Retinal pigment epithelial cell (primary cell): ENCODE results near the gene LRRK1.

Experiments
- DNase-seq: peaks from one replicate; pipeline ENCODE4 v3.0.0-alpha.2; 2010; ENCODE audit warnings: low read depth
- H3K4me3 ChIP-seq: 2 replicates; pipeline ENCODE4 v1.5.1; 2011; ENCODE audit warnings: mild to moderate bottlenecking, low read length, control low read depth, moderate library complexity
- TF ChIP-seq, protein P1 (sequence below): conservative IDR thresholded peaks from 2 replicates; pipeline ENCODE4 v1.5.1; 2011; ENCODE audit warnings: low read depth, low read length, control low read depth, inconsistent platforms

Gene LRRK1

DNA sequence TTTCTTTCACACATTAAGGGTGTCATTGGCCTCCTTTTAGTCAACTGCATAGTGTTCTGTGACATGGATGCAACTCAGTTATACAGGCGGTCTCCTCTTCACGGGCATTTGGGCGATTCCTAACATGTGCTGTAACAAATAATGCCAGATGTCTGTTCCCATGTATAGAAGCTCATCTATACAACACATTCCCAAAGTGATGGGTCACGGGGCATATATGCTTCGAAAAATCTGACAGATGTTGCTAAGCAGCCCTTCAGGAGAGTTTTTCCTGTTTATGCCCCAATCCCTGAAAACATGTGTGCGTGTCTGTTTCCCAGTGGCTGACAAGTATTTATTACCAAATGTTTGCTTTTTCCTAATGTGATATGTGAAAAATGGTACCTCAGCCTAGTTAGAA lies 25.8 kb downstream of the LRRK1 start:
- TF ChIP-seq, protein P1, sequence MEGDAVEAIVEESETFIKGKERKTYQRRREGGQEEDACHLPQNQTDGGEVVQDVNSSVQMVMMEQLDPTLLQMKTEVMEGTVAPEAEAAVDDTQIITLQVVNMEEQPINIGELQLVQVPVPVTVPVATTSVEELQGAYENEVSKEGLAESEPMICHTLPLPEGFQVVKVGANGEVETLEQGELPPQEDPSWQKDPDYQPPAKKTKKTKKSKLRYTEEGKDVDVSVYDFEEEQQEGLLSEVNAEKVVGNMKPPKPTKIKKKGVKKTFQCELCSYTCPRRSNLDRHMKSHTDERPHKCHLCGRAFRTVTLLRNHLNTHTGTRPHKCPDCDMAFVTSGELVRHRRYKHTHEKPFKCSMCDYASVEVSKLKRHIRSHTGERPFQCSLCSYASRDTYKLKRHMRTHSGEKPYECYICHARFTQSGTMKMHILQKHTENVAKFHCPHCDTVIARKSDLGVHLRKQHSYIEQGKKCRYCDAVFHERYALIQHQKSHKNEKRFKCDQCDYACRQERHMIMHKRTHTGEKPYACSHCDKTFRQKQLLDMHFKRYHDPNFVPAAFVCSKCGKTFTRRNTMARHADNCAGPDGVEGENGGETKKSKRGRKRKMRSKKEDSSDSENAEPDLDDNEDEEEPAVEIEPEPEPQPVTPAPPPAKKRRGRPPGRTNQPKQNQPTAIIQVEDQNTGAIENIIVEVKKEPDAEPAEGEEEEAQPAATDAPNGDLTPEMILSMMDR = no peak
- DNase-seq = no peak
- no peak overlapping the region for H3K4me3 ChIP-seq

DNA sequence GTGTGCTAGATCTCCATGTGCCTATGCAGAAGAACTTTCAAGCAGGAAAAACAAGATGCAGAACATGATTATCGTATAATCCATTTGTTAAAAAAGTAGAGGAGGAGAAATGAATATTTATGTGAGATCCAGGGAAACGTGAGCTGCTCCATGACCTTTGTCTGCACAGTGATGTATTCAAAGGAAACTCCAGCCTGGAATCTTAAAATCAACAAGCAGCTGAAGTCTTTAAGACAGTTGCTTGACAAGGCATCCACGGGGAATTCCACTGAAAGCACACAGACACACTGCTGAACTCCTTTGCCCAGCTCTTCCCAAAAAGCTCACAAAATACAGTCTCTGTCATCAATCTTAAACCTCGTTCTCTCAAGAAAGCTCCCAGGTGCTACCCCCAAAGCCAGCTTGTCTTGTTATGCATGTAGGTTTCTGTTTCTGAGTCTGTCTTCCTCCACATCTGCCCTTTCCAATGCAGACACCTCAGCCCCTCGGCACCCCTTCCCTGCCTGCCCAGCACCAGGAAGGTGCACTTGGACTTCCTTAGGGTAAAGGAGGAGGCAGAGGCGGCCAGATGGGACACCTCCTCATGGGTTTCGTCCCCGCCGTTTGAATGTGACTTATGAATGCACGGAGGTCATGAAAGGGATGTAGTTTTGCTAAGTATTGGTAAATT lies 28.7 kb downstream of the LRRK1 start:
- no peak overlapping the region for H3K4me3 ChIP-seq
- TF ChIP-seq, protein P1 = no peak
- DNase-seq = no peak

- no peak for DNase-seq
- TF ChIP-seq, protein P1 = no peak
- H3K4me3 ChIP-seq = no peak overlapping the region
These were observed 29.2 kb downstream of the LRRK1 start for GRCh38 chr15:100948430-100948762.

GRCh38 chr15:100949691-100950090 lies 30.5 kb downstream of the LRRK1 start:
- H3K4me3 ChIP-seq = no peak overlapping the region
- TF ChIP-seq, protein P1 = no peak
- DNase-seq = no peak

DNA sequence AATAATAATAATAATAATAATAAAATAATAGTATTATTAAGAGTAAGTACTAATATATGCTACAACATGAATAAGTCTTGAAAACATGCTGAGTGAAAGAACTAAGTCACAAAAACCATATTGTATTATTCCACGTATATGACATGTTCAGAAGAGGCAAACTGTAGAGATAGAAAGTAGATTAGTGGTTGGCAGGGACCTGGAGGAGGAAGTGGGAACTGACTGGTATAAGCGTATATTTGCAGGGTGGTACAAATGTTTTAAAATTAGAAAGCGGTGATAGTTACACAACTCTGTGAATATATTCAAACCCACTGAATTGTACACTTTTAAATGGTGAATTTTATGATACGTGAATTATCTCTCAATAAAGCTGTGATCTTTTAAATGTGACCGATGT lies 32.8 kb downstream of the LRRK1 start:
- H3K4me3 ChIP-seq = no peak overlapping the region
- TF ChIP-seq, protein P1 = no peak
- DNase-seq = no peak

DNA sequence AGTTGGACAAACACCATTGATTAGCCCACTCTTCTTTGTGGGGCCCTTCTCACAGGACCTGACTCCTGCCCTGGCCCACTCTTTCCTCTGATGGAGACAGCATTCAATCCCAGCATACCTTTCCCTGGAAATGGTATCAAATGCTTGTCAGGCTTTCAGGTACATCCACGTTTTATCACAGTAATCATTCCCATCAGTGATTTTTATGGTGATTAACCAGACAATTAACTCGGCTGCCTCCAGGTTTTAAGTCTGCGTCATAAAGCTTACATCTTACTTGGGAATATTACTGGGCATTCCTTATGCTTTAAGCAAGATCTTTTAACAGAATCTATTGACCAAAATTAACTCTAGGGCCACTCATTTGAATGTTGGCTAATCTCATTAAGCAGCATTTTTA lies 33.4 kb downstream of the LRRK1 start:
- TF ChIP-seq, protein P1 = no peak
- no peak overlapping the region for H3K4me3 ChIP-seq
- no peak for DNase-seq

GRCh38 chr15:100958326-100959065 lies 39.3 kb downstream of the LRRK1 start:
- DNase-seq = no peak
- no peak overlapping the region for H3K4me3 ChIP-seq
- TF ChIP-seq, protein P1 = no peak
